Hepatocyte (in vitro differentiated cells): ENCODE measurements around the gene SLC1A3.

ENCODE experiments used
- CTCF ChIP-seq: fragments of 200-600 bp; sonication (generic); IDR thresholded peaks from 2 replicates; pipeline ENCODE4 v1.5.1; 2016; ENCODE audit warnings: antibody characterized with exemption, mild to moderate bottlenecking; ENCODE audit not compliant: poor library complexity
- EZH2 ChIP-seq: fragments of 200-600 bp; sonication (generic); IDR thresholded peaks from 2 replicates; pipeline ENCODE4 v1.6.1; 2016; ENCODE audit warnings: antibody characterized with exemption, mild to moderate bottlenecking, borderline replicate concordance
- EZH2phosphoT487 ChIP-seq: fragments of 200-600 bp; sonication (generic); IDR thresholded peaks from one replicate; pipeline ENCODE4 v1.6.1; 2018; ENCODE audit warnings: antibody characterized with exemption, mild to moderate bottlenecking, low read depth, moderate library complexity; ENCODE audit not compliant: unreplicated experiment, severe bottlenecking

- TF ChIP-seq CTCF (no peak), EZH2phosphoT487 (no peak), EZH2 (no peak)
These were observed 8.4 kb downstream of the SLC1A3 start for GRCh38 chr5:36614657-36615308.
